Sigmoid colon (tissue), 7 donors: ENCODE data around the gene NT5DC1. TPM values are rescaled to one million over a fixed set of nuclear protein-coding genes. Genes with fewer than 3 reads are reported as not detected.

ENCODE experiments used
- DNase-seq: peaks from one replicate; pipeline ENCODE4 v3.0.0-alpha.2; 2019
- H3K27ac ChIP-seq, 4 donors: fragments of 200-600 bp; sonication (generic); one replicate each; pipeline ENCODE4 v1.5.1; 2016 to 2019; ENCODE audit warnings: mild to moderate bottlenecking in 1 of 4
- H3K27me3 ChIP-seq, 3 donors: fragments of 200-600 bp; sonication (generic); one replicate each; pipeline ENCODE4 v1.5.1; 2019; ENCODE audit warnings: mild to moderate bottlenecking in 1 of 3
- H3K36me3 ChIP-seq, 4 donors: fragments of 200-600 bp; sonication (generic); one replicate each; pipeline ENCODE4 v1.5.1; 2016 to 2019
- H3K4me1 ChIP-seq, 4 donors: fragments of 200-600 bp; sonication (generic); one replicate each; pipeline ENCODE4 v1.5.1; 2017 to 2019
- H3K4me3 ChIP-seq, 4 donors: fragments of 200-600 bp; sonication (generic); one replicate each; pipeline ENCODE4 v1.5.1; 2017 to 2019; ENCODE audit warnings: mild to moderate bottlenecking in 2 of 4, moderate library complexity in 1 of 4
- H3K9me3 ChIP-seq, 4 donors: fragments of 200-600 bp in 3 of 4; sonication (generic) in 3 of 4; one replicate each; pipeline versions ENCODE4 v1.5.1 to v1.6.1; 2013 to 2019
- EP300 ChIP-seq, 4 donors: sonication (generic); formaldehyde crosslinking; IDR thresholded peaks; one replicate each; pipeline ENCODE4 v1.6.1; 2017; ENCODE audit warnings: antibody characterized with exemption in 4 of 4
- POLR2A ChIP-seq, 2 donors: fragments of 450-650 bp; IDR thresholded peaks; one replicate each; pipeline ENCODE4 v1.6.1; 2016; ENCODE audit warnings: antibody characterized with exemption in 2 of 2, mild to moderate bottlenecking in 2 of 2, moderate library complexity in 2 of 2
- POLR2AphosphoS5 ChIP-seq, 4 donors: sonication (generic); formaldehyde crosslinking; IDR thresholded peaks; one replicate each; pipeline ENCODE4 v1.6.1; 2017; ENCODE audit warnings: antibody characterized with exemption in 4 of 4
- WGBS, 2 donors: extraction: QIAGEN DNeasy Blood & Tissue Kit; methylation state at CpG; one replicate each; pipeline ENCODE4 v1.1.7; 2013; 5-methylcytosine and 5-hydroxymethylcytosine counted together
- intact Hi-C: fragments of 100-400 bp; cut with DNase I; formaldehyde crosslinking; loops from one replicate; pipeline ENCODE4 v1.15.1; 2023
- polyA plus RNA-seq, 3 donors: library from polyadenylated mRNA; stranded (reverse); fragments of 200-250 nt; gene quantifications; one replicate each; pipeline ENCODE4 v1.2.3, GENCODE V29; 2013
- total RNA-seq, 4 donors: library from RNA; depleted of rRNA; stranded (reverse); fragments of >200 nt; gene quantifications; one replicate each; pipeline ENCODE4 v1.1.0, GENCODE V29; 2016
- TF ChIP-seq, protein P1 (sequence below), 4 experiments: fragments of 450-650 bp in 3 of 4; fragments of 200-600 bp in 1 of 4; IDR thresholded peaks; one replicate each; pipeline ENCODE4 v1.5.1; 2016 to 2019; ENCODE audit warnings: antibody characterized with exemption in 4 of 4, mild to moderate bottlenecking in 3 of 4, moderate library complexity in 2 of 4
- donor health status: healthy with polysubstance abuse.
- donor health status: Bipolar disorder and iron deficiency.
- donor health status: healthy.

The NT5DC1 gene
- total and polyA plus RNA-seq, 7 donors, result 8.2 to 21.7 (median 9.9) TPM

GRCh38 chr6:116292553-116292952 lies 191.9 kb downstream of the NT5DC1 start:
- Histone ChIP-seq H3K4me3 (no peak overlapping the region), H3K27ac (no peak overlapping the region), H3K27me3 (no peaks in the 10 kb centered on the region), H3K4me1 (no peaks in the 10 kb centered on the region), H3K9me3 (no peaks in the 10 kb centered on the region), H3K36me3 (no peaks in the 10 kb centered on the region)
- 96 to 97% methylated on average over 1 of the region's 1 CpG for WGBS, 2 donors
- no peak for TF ChIP-seq POLR2A (IDR thresholded peaks at IDR 0.05)
- TF ChIP-seq POLR2AphosphoS5 (IDR thresholded peaks at IDR 0.05), result no peak
- no peak for TF ChIP-seq EP300 (IDR thresholded peaks at IDR 0.05)
- TF ChIP-seq, protein P1, sequence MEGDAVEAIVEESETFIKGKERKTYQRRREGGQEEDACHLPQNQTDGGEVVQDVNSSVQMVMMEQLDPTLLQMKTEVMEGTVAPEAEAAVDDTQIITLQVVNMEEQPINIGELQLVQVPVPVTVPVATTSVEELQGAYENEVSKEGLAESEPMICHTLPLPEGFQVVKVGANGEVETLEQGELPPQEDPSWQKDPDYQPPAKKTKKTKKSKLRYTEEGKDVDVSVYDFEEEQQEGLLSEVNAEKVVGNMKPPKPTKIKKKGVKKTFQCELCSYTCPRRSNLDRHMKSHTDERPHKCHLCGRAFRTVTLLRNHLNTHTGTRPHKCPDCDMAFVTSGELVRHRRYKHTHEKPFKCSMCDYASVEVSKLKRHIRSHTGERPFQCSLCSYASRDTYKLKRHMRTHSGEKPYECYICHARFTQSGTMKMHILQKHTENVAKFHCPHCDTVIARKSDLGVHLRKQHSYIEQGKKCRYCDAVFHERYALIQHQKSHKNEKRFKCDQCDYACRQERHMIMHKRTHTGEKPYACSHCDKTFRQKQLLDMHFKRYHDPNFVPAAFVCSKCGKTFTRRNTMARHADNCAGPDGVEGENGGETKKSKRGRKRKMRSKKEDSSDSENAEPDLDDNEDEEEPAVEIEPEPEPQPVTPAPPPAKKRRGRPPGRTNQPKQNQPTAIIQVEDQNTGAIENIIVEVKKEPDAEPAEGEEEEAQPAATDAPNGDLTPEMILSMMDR (IDR thresholded peaks at IDR 0.05), result no peak
- intact Hi-C loops, result no loop called here
- DNase-seq, result no peak

DNA sequence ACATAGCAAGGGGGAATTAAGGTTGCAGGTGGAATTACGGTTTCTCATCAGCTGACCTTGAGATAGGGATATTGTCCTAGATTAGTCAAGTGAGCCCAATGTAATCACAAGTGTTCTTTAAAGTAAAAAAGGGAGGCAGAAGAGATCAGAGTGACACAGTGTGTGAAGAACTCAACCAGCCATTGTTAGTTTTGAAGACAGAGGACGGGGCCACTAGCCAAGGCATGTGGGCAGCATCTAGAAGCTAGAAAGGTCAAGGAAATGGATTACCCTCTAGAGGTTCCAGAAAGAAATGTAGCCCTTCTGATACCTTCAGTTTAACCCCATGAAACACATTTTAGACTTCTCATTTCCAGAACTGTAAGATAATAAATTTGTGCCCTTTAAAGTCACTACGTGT lies 197.6 kb downstream of the NT5DC1 start:
- H3K9me3 ChIP-seq, result peaks cover 0 to 6% (median 3%) of the 10 kb centered on the region in 4 donors
- no peak for DNase-seq
- intact Hi-C loops, result no loop called here
- 95 to 96% methylated on average over 3 of the region's 3 CpGs for WGBS, 2 donors
- H3K27ac ChIP-seq, result no peak overlapping the region
- TF ChIP-seq POLR2A (IDR thresholded peaks at IDR 0.05), result no peak
- TF ChIP-seq, protein P1 (IDR thresholded peaks at IDR 0.05), result no peak
- no peak for TF ChIP-seq POLR2AphosphoS5 (IDR thresholded peaks at IDR 0.05)
- no peak for TF ChIP-seq EP300 (IDR thresholded peaks at IDR 0.05)
- H3K36me3 ChIP-seq, result no peaks in the 10 kb centered on the region
- no peaks in the 10 kb centered on the region for H3K27me3 ChIP-seq
- no peak overlapping the region for H3K4me3 ChIP-seq
- H3K4me1 ChIP-seq, result no peaks in the 10 kb centered on the region

- intact Hi-C loops, result no loop called here
These were observed 198.3 kb downstream of the NT5DC1 start for GRCh38 chr6:116298973-116299372.

More at GRCh38 chr6:116298973-116299372, 198.3 kb downstream of the NT5DC1 start:
- Histone ChIP-seq H3K27me3 (no peaks in the 10 kb centered on the region), H3K4me1 (no peaks in the 10 kb centered on the region), H3K4me3 (no peak overlapping the region), H3K27ac (no peak overlapping the region), H3K9me3 (peaks cover 0 to 6% (median 3%) of the 10 kb centered on the region in 4 donors), H3K36me3 (no peaks in the 10 kb centered on the region)
- no peak for DNase-seq
- no peak for TF ChIP-seq POLR2A (IDR thresholded peaks at IDR 0.05)
- no peak for TF ChIP-seq EP300 (IDR thresholded peaks at IDR 0.05)
- no peak for TF ChIP-seq POLR2AphosphoS5 (IDR thresholded peaks at IDR 0.05)
- TF ChIP-seq, protein P1 (IDR thresholded peaks at IDR 0.05), result no peak

Other genes starting within 250 kb of the NT5DC1 start
- under 1 TPM; 0.16 to 0.71 (median 0.41) TPM for gene FRK, start 40.0 kb upstream of the NT5DC1 start, total RNA-seq
- 1 to 10 TPM; 3.2 to 6.5 (median 3.6) TPM for gene FRK, start 40.0 kb upstream of the NT5DC1 start, polyA plus RNA-seq
- not detected for gene COL10A1, start 25.3 kb downstream of the NT5DC1 start, total RNA-seq
- gene COL10A1, start 25.3 kb downstream of the NT5DC1 start, polyA plus RNA-seq, result not detected
- 10 to 100 TPM; 15.1 to 18.5 (median 15.5) TPM for gene TSPYL4, start 153.2 kb downstream of the NT5DC1 start, total RNA-seq
- gene TSPYL4, start 153.2 kb downstream of the NT5DC1 start, polyA plus RNA-seq, result 10 to 100 TPM in 1 of 3 donors, 1 to 10 TPM in 2; 3.0 to 10.4 (median 4.2) TPM
- gene TSPYL1, start 179.1 kb downstream of the NT5DC1 start, total RNA-seq, result 10 to 100 TPM; 52.8 to 79.6 (median 65.8) TPM
- gene TSPYL1, start 179.1 kb downstream of the NT5DC1 start, polyA plus RNA-seq, result 10 to 100 TPM; 24.6 to 39.0 (median 30.1) TPM